ENCODE measurements around the gene CERT1. TPM values are rescaled to one million over a fixed set of nuclear protein-coding genes. Genes with fewer than 3 reads are reported as not detected.

CERT1 gene
- total and polyA plus RNA-seq, 7 donors = 14.1 to 40.2 (median 20.3) TPM

GRCh38 chr5:75381456-75381855, 130.0 kb downstream of the CERT1 start:
- no peaks in the 10 kb centered on the region for H3K9me3 ChIP-seq
- DNase-seq = no peak
- H3K27ac ChIP-seq = no peak overlapping the region
- H3K36me3 ChIP-seq = peaks cover 9 to 89% (median 28%) of the 10 kb centered on the region in 4 donors
- no peak overlapping the region for H3K4me3 ChIP-seq
- intact Hi-C loops (cut with DNase I) = no loop called here
- 80 to 91% methylated on average over 4 of the region's 4 CpGs for WGBS, 2 donors
- H3K4me1 ChIP-seq = no peaks in the 10 kb centered on the region
- no peaks in the 10 kb centered on the region for H3K27me3 ChIP-seq
- TF ChIP-seq POLR2AphosphoS5 (IDR thresholded peaks at IDR 0.05) = no peak
- no peak for TF ChIP-seq POLR2A (IDR thresholded peaks at IDR 0.05)
- no peak for TF ChIP-seq EP300 (IDR thresholded peaks at IDR 0.05)
- TF ChIP-seq, protein P1, sequence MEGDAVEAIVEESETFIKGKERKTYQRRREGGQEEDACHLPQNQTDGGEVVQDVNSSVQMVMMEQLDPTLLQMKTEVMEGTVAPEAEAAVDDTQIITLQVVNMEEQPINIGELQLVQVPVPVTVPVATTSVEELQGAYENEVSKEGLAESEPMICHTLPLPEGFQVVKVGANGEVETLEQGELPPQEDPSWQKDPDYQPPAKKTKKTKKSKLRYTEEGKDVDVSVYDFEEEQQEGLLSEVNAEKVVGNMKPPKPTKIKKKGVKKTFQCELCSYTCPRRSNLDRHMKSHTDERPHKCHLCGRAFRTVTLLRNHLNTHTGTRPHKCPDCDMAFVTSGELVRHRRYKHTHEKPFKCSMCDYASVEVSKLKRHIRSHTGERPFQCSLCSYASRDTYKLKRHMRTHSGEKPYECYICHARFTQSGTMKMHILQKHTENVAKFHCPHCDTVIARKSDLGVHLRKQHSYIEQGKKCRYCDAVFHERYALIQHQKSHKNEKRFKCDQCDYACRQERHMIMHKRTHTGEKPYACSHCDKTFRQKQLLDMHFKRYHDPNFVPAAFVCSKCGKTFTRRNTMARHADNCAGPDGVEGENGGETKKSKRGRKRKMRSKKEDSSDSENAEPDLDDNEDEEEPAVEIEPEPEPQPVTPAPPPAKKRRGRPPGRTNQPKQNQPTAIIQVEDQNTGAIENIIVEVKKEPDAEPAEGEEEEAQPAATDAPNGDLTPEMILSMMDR (IDR thresholded peaks at IDR 0.05) = no peak

GRCh38 chr5:75380099-75380498, 131.3 kb downstream of the CERT1 start:
- intact Hi-C loops (cut with DNase I) = no loop called here
- no peaks in the 10 kb centered on the region for H3K4me1 ChIP-seq
- no peak overlapping the region for H3K4me3 ChIP-seq
- peaks cover 9 to 89% (median 26%) of the 10 kb centered on the region in 4 donors for H3K36me3 ChIP-seq
- no peak overlapping the region for H3K27ac ChIP-seq
- TF ChIP-seq POLR2A (IDR thresholded peaks at IDR 0.05) = no peak
- no peak for TF ChIP-seq EP300 (IDR thresholded peaks at IDR 0.05)
- TF ChIP-seq, protein P1 (IDR thresholded peaks at IDR 0.05) = no peak
- no peak for TF ChIP-seq POLR2AphosphoS5 (IDR thresholded peaks at IDR 0.05)
- no peaks in the 10 kb centered on the region for H3K9me3 ChIP-seq
- 90 to 95% methylated on average over 1 of the region's 1 CpG for WGBS, 2 donors
- H3K27me3 ChIP-seq = no peaks in the 10 kb centered on the region
- no peak for DNase-seq

DNA sequence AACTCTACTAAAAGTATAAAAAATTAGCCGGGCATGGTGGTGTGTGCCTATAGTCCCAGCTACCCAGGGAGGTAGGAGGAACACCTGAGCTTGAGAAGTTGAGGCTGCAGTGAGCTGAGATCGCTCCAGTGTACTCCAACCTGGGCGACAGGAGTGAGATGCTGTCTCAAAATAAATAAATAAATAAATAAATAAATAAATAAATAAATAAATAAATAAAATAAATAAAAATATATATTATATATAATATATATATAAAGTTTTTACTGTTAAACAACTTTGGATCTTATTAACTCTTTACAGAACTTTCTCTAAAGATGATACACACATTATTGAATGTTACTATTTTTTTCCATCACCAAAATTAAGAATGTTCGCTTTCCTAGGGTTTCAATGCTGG, 136.0 kb downstream of the CERT1 start:
- H3K9me3 ChIP-seq = no peaks in the 10 kb centered on the region
- H3K27ac ChIP-seq = no peak overlapping the region
- no peak overlapping the region for H3K4me3 ChIP-seq
- H3K4me1 ChIP-seq = no peaks in the 10 kb centered on the region
- intact Hi-C loops (cut with DNase I) = no loop called here
- H3K36me3 ChIP-seq = peaks cover 3 to 74% (median 13%) of the 10 kb centered on the region in 4 donors
- TF ChIP-seq POLR2AphosphoS5 (IDR thresholded peaks at IDR 0.05) (no peak), POLR2A (IDR thresholded peaks at IDR 0.05) (no peak), EP300 (IDR thresholded peaks at IDR 0.05) (no peak)
- TF ChIP-seq, protein P1 (IDR thresholded peaks at IDR 0.05) = no peak
- WGBS, 2 donors = 96 to 97% methylated on average over 4 of the region's 4 CpGs
- DNase-seq = no peak
- no peaks in the 10 kb centered on the region for H3K27me3 ChIP-seq

DNA sequence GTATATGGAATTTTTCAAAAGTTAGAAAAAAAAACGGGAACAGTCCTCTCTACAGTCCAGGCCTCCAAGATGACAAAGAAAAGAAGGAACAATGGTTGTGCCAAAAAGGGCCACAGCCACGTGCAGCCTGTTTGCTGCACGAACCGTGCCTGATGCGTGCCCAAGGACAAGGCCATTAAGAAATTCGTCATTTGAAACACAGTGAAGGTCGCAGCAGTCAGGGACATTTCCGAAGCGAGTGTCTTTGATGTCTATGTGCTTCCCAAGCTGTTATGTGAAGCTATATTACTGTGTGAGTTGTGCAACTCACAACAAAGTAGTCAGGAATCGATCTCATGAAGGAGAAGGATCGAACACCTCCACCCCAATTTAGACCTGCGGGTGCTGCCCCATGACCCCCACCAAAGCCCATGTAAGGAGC, 137.0 kb downstream of the CERT1 start:
- Histone ChIP-seq H3K27me3 (no peaks in the 10 kb centered on the region), H3K36me3 (peaks cover 0 to 64% (median 6%) of the 10 kb centered on the region in 4 donors), H3K4me3 (no peak overlapping the region), H3K27ac (no peak overlapping the region), H3K9me3 (no peaks in the 10 kb centered on the region), H3K4me1 (no peaks in the 10 kb centered on the region)
- 92 to 95% methylated on average over 12 of the region's 12 CpGs for WGBS, 2 donors
- no peak for TF ChIP-seq EP300 (IDR thresholded peaks at IDR 0.05)
- TF ChIP-seq POLR2A (IDR thresholded peaks at IDR 0.05) = no peak
- TF ChIP-seq, protein P1 (IDR thresholded peaks at IDR 0.05) = no peak
- intact Hi-C loops (cut with DNase I) = no loop called here
- DNase-seq = no peak

- no peaks in the 10 kb centered on the region for H3K27me3 ChIP-seq
- no peak for DNase-seq
- WGBS, 2 donors = 78 to 87% methylated on average over 2 of the region's 2 CpGs
- H3K9me3 ChIP-seq = no peaks in the 10 kb centered on the region
- no peak overlapping the region for H3K4me3 ChIP-seq
- intact Hi-C loops (cut with DNase I) = no loop called here
- no peak overlapping the region for H3K27ac ChIP-seq
- no peak for TF ChIP-seq POLR2AphosphoS5 (IDR thresholded peaks at IDR 0.05)
- TF ChIP-seq, protein P1 (IDR thresholded peaks at IDR 0.05) = no peak
- no peak for TF ChIP-seq POLR2A (IDR thresholded peaks at IDR 0.05)
- TF ChIP-seq EP300 (IDR thresholded peaks at IDR 0.05) = no peak
- peaks cover 0 to 59% (median 2%) of the 10 kb centered on the region in 4 donors for H3K36me3 ChIP-seq
- no peaks in the 10 kb centered on the region for H3K4me1 ChIP-seq
Measured at GRCh38 chr5:75373862-75374261, 137.6 kb downstream of the CERT1 start.
